ENCODE results near the gene PSMG3. TPM values are rescaled to one million over a fixed set of nuclear protein-coding genes. Genes with fewer than 3 reads are reported as not detected.
"Not testable (repeated sequence)": the region's sequence is repeated elsewhere in the genome, so short reads cannot be mapped to it uniquely, and the experiment has no call there.

Gene PSMG3
- total RNA-seq, 1 donor from 2014 or later: 31.1 TPM

DNA sequence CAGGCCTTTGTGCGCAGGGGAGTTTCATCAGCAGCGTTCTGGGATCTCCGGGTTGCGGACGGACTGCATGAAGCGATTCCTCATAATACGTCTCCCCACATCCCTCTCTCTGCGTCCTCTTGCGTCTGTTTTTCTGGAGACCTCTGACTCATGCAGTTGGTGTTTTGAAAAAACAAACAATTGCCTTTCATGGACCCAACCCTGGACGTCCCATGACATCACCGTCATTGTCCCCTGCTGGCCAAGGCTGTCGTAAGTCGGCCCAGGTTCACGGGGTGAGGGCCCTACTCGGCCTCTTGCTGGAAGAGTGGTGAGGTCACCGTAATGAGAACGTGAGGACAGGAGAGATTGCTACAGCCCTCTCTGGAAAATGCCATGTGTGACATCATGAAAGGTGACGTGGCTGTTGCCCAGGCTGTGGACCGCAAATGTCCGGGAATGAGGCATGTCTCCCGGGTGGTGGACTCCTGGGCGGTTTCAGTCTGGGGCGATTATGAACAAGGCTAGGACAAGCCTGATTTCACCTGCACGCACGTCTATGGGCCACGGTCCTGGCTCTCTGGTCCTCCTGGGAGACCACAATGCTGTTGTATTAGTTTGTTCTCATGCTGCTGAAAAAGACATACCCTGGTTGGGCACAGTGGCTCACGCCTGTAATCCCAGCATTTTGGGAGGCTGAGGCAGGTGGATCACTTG, 49.1 kb downstream of the PSMG3 start:
- no peak overlapping the region for H3K27ac ChIP-seq

DNA sequence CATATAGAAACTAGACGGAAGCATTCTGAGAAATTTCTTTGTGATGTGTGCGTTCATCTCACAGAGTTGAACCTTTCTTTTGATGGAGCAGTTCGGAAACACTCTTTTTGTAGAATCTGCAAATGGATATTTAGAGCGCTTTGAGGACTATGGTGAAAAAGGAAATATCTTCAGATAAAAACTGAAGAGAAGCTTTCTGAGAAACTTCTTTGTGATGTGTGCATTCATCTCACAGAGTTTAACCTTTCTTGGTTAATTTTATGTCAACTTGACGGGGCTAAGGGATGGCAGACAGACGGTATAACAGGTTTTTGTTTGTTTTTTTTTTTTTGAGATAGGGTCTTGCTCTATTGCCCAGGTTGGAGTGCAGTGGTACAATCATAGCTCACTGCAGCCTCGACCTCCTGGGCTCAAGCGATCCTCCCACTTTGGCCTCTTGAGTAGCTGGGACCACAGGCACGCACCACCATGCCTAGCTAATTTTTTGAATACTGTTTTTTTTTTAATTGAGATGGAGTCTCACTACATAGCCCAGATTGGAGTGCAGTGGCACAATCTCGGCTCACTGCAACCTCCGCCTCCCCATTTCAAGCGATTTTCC, 50.4 kb downstream of the PSMG3 start:
- H3K27ac Mint-ChIP-seq; H3F3A ChIP-seq (ENCODE audit: low read depth): not testable (repeated sequence)

More for the DNA sequence above, 49.1 kb downstream of the PSMG3 start:
- Histone ChIP-seq H3K79me2 (ENCODE audit: low read depth) (no peaks in the 10 kb centered on the region), H3K36me3 (no peaks in the 10 kb centered on the region), H3K4me3 (no peak overlapping the region), H3K4me2 (no peak overlapping the region), H3K4me1 (no peaks in the 10 kb centered on the region), H2AFZ (replicated peaks) (no peak overlapping the region), H3F3A (ENCODE audit: low read depth) (no peaks in the 10 kb centered on the region), H3K9me3 (ENCODE audit: low read depth) (no peaks in the 10 kb centered on the region), H4K20me1 (ENCODE audit: low read depth) (no peaks in the 10 kb centered on the region), H3K27me3 (no peaks in the 10 kb centered on the region), H3K9ac (no peak overlapping the region)
- Mint-ChIP-seq H3K36me3 (no peaks in the 10 kb centered on the region), H3K9me3 (peaks cover 4% of the 10 kb centered on the region), H3K4me3 (no peak overlapping the region), H3K27ac (no peak overlapping the region), H3K27me3 (ENCODE audit: insufficient read depth, low read depth) (peaks cover 9% of the 10 kb centered on the region), H3K4me1 (peaks cover under 1% of the 10 kb centered on the region)
- TF ChIP-seq EZH2phosphoT487 (IDR thresholded peaks at IDR 0.05) (no peak), EZH2 (IDR thresholded peaks at IDR 0.05) (no peak)
- TF ChIP-seq, protein P1, sequence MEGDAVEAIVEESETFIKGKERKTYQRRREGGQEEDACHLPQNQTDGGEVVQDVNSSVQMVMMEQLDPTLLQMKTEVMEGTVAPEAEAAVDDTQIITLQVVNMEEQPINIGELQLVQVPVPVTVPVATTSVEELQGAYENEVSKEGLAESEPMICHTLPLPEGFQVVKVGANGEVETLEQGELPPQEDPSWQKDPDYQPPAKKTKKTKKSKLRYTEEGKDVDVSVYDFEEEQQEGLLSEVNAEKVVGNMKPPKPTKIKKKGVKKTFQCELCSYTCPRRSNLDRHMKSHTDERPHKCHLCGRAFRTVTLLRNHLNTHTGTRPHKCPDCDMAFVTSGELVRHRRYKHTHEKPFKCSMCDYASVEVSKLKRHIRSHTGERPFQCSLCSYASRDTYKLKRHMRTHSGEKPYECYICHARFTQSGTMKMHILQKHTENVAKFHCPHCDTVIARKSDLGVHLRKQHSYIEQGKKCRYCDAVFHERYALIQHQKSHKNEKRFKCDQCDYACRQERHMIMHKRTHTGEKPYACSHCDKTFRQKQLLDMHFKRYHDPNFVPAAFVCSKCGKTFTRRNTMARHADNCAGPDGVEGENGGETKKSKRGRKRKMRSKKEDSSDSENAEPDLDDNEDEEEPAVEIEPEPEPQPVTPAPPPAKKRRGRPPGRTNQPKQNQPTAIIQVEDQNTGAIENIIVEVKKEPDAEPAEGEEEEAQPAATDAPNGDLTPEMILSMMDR (IDR thresholded peaks at IDR 0.05): no peak
- no peak for DNase-seq (ENCODE audit: low spot score)

More for the DNA sequence above, 50.4 kb downstream of the PSMG3 start:
- not testable (repeated sequence) for H3K27ac ChIP-seq; H3K36me3 Mint-ChIP-seq; H3K4me2 ChIP-seq; H3K4me1 Mint-ChIP-seq; DNase-seq (ENCODE audit: low spot score); H3K36me3 ChIP-seq; H3K9me3 ChIP-seq (ENCODE audit: low read depth); H3K79me2 ChIP-seq (ENCODE audit: low read depth); H3K9me3 Mint-ChIP-seq; H2AFZ ChIP-seq (replicated peaks); H4K20me1 ChIP-seq (ENCODE audit: low read depth); H3K4me3 ChIP-seq; H3K4me3 Mint-ChIP-seq; H3K4me1 ChIP-seq; H3K9ac ChIP-seq; H3K27me3 ChIP-seq
- peaks cover 10% of the 10 kb centered on the region for H3K27me3 Mint-ChIP-seq (ENCODE audit: insufficient read depth, low read depth)

Other genes with a start within 250 kb of the PSMG3 start
- 6.0 and 22.7 TPM in 2 replicates for gene MICALL2, start 110.6 kb downstream of the PSMG3 start, total RNA-seq (ENCODE audit: low replicate concordance)
- gene INTS1, start 65.6 kb downstream of the PSMG3 start, total RNA-seq (ENCODE audit: low replicate concordance): 16.5 and 76.7 TPM in 2 replicates
- gene MAFK, start 39.3 kb downstream of the PSMG3 start, total RNA-seq (ENCODE audit: low replicate concordance): 4.3 and 4.7 TPM in 2 replicates
- gene TMEM184A, start 13.8 kb downstream of the PSMG3 start, total RNA-seq (ENCODE audit: low replicate concordance): 0.17 and 0.22 TPM in 2 replicates
- gene ELFN1, start 100.2 kb upstream of the PSMG3 start, total RNA-seq (ENCODE audit: low replicate concordance): 2.2 and 13.6 TPM in 2 replicates

Measured in neural progenitor cell (in vitro differentiated cells).